PC-9 (cell line): ENCODE measurements around the gene AADACL2. TPM values are rescaled to one million over a fixed set of nuclear protein-coding genes. Genes with fewer than 3 reads are reported as not detected.
A peak's percentile ranks its signal among the peaks of the same experiment; 100 is the strongest.

Source experiments
- BruUV-seq: library from RNA; stranded (reverse); fragments of 400-500 nt; replicated peaks from 2 replicates; lab custom pipeline; 2021; lab: Mats Ljungman, UMichigan
- CTCF ChIA-PET: fragments of 300-600 bp; sonication (Branson Sonifier 250); formaldehyde crosslinking; loops from one replicate; lab custom pipeline; 2022; ENCODE audit warnings: antibody characterized with exemption; lab: Charles Lee
- POLR2A ChIA-PET: fragments of 300-600 bp; sonication (Branson Sonifier 250); formaldehyde crosslinking; loops from one replicate; lab custom pipeline; 2022; ENCODE audit warnings: antibody characterized with exemption; ENCODE audit not compliant: unreplicated experiment; lab: Charles Lee
- DNase-seq, 2 experiments: peaks; one replicate each; pipeline versions ENCODE4 v3.0.0 to v3.0.0-alpha.2; 2015 to 2022; ENCODE audit warnings: mixed read lengths in 1 of 2
- H2AFZ ChIP-seq: fragments of 200-600 bp; sonication (generic); 2 replicates; pipeline ENCODE4 v1.8.1; 2017; ENCODE audit warnings: antibody characterized with exemption
- H3F3A ChIP-seq: fragments of 200-600 bp; sonication (generic); 2 replicates; pipeline ENCODE4 v1.8.1; 2017; ENCODE audit warnings: antibody characterized with exemption, mild to moderate bottlenecking, low read depth; ENCODE audit not compliant: insufficient read depth
- H3K27ac ChIP-seq: fragments of 200-600 bp; sonication (generic); 2 replicates; pipeline ENCODE4 v1.6.1; 2016; ENCODE audit warnings: mixed run types
- H3K27me3 ChIP-seq: fragments of 200-600 bp; sonication (generic); 2 replicates; pipeline ENCODE4 v1.6.1; 2016; ENCODE audit warnings: low read depth, mixed run types; ENCODE audit not compliant: insufficient read depth
- H3K36me3 ChIP-seq: fragments of 200-600 bp; sonication (generic); 2 replicates; pipeline ENCODE4 v1.6.1; 2016; ENCODE audit warnings: low read depth, mixed run types
- H3K4me1 ChIP-seq: fragments of 200-600 bp; sonication (generic); replicated peaks from 2 replicates; pipeline ENCODE4 v1.6.1; 2016; ENCODE audit warnings: mixed run types; ENCODE audit not compliant: insufficient read depth
- H3K4me2 ChIP-seq: fragments of 200-600 bp; sonication (generic); 2 replicates; pipeline ENCODE4 v1.6.1; 2017; ENCODE audit warnings: mixed run types
- H3K4me3 ChIP-seq: fragments of 200-600 bp; sonication (generic); 2 replicates; pipeline ENCODE4 v1.6.1; 2016; ENCODE audit warnings: mixed run types
- H3K79me2 ChIP-seq: fragments of 200-600 bp; sonication (generic); 2 replicates; pipeline ENCODE4 v1.6.1; 2017; ENCODE audit warnings: low read depth, mixed run types
- H3K9me2 ChIP-seq: fragments of 200-600 bp; sonication (generic); 2 replicates; pipeline ENCODE4 v1.8.1; 2017; ENCODE audit warnings: mild to moderate bottlenecking; ENCODE audit not compliant: insufficient read depth
- H3K9me3 ChIP-seq: fragments of 200-600 bp; sonication (generic); 2 replicates; pipeline ENCODE4 v1.8.1; 2016; ENCODE audit warnings: low read depth; ENCODE audit not compliant: insufficient read depth
- H4K20me1 ChIP-seq: fragments of 200-600 bp; sonication (generic); 2 replicates; pipeline ENCODE4 v1.8.1; 2017; ENCODE audit not compliant: insufficient read depth
- EZH2 ChIP-seq: fragments of 200-600 bp; sonication (generic); IDR thresholded peaks from 2 replicates; pipeline ENCODE4 v1.8.0; 2017; ENCODE audit warnings: antibody characterized with exemption, low read depth
- intact Hi-C: fragments of 100-400 bp; cut with micrococcal nuclease; formaldehyde crosslinking; loops from one replicate; pipeline ENCODE4 v1.10.0; 2022; ENCODE audit not compliant: unreplicated experiment
- total RNA-seq: library from RNA; stranded (reverse); gene quantifications from 2 replicates; pipeline ENCODE4 v1.2.3, GENCODE V29; 2021
- TF ChIP-seq, protein P1 (sequence below): fragments of 200-600 bp; sonication (generic); conservative IDR thresholded peaks from 2 replicates; pipeline ENCODE4 v1.6.1; 2017; ENCODE audit warnings: mixed run types, antibody characterized with exemption, mild to moderate bottlenecking, moderate library complexity

The AADACL2 gene
- total RNA-seq, 1 experiment from 2014 or later, result not detected

DNA sequence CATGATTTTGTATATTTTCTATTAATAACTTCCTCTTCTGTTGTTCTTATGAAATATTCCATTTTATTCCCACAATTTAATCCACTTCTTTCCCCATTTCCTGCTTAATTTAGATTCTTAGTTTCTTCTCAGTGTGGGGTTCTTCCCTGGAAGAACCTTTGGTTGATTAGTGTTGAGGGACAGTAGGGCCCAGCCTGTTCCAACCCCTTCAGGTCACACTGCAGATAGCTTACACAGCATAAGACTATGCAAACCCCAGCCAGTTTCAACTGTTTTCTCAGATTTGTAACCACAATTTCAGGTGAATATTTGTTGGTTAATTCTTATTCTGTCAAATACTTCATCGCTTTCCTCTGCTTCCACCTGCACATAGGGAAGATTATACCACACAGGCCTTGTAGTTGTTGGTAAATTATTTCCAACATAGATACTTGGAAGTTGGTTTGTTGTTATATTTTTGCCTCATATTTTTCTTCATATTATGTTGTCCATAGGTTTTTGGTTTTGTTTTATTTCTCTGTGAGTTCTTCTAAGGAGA, 34.7 kb downstream of the AADACL2 start:
- Histone ChIP-seq H4K20me1 (no peaks in the 10 kb centered on the region), H3K79me2 (no peaks in the 10 kb centered on the region), H3K27me3 (no peaks in the 10 kb centered on the region), H3K27ac (no peak overlapping the region), H3K4me3 (no peak overlapping the region), H2AFZ (no peak overlapping the region), H3K4me2 (no peak overlapping the region), H3K36me3 (no peaks in the 10 kb centered on the region), H3K4me1 (peaks cover 16% of the 10 kb centered on the region), H3K9me2 (no peaks in the 10 kb centered on the region), H3K9me3 (peaks cover 4% of the 10 kb centered on the region), H3F3A (0 out of 2 replicates have a peak, but pooled peaks cover 8% of the 10 kb centered on the region)
- POLR2A ChIA-PET, result no interaction called here
- intact Hi-C loops, result loop anchor here (10.0 kb wide), 1 partner anchor 506 kb away; no protein-coding TSS in a partner anchor
- DNase-seq, result no peak
- TF ChIP-seq, protein P1, sequence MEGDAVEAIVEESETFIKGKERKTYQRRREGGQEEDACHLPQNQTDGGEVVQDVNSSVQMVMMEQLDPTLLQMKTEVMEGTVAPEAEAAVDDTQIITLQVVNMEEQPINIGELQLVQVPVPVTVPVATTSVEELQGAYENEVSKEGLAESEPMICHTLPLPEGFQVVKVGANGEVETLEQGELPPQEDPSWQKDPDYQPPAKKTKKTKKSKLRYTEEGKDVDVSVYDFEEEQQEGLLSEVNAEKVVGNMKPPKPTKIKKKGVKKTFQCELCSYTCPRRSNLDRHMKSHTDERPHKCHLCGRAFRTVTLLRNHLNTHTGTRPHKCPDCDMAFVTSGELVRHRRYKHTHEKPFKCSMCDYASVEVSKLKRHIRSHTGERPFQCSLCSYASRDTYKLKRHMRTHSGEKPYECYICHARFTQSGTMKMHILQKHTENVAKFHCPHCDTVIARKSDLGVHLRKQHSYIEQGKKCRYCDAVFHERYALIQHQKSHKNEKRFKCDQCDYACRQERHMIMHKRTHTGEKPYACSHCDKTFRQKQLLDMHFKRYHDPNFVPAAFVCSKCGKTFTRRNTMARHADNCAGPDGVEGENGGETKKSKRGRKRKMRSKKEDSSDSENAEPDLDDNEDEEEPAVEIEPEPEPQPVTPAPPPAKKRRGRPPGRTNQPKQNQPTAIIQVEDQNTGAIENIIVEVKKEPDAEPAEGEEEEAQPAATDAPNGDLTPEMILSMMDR, result no peak
- BruUV-seq, result no TSS peak
- CTCF ChIA-PET, result interaction anchor here (0.6 kb wide), 1 partner anchor 308 kb away, joined by 7 read pairs; the partner anchor contains the start of gene IGSF10

DNA sequence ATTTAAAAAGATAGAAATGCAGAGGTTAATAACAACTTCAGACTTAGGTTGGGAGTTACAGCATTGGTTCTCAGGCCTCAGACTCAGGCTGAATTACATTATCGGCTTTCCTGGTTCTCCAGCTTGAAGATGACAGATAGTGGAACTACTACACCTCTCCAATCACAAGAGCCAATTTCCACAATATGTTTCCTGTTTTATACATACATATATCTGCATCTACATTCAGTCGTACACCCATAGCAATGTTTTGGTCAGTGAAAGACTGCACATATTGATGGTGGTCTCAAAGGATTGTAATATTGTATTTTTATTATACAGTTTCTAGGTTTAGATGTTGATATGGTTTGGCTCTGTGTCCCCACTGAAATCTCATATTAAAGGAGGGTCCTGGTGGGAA, 35.4 kb downstream of the AADACL2 start:
- 0 out of 2 replicates have a peak, but pooled peaks cover 8% of the 10 kb centered on the region for H3F3A ChIP-seq
- no peak overlapping the region for H2AFZ ChIP-seq
- peaks cover 4% of the 10 kb centered on the region for H3K9me3 ChIP-seq
- no peaks in the 10 kb centered on the region for H3K9me2 ChIP-seq
- H3K36me3 ChIP-seq, result no peaks in the 10 kb centered on the region
- H3K4me2 ChIP-seq, result no peak overlapping the region
- no peak overlapping the region for H3K4me3 ChIP-seq
- intact Hi-C loops, result loop anchor here (10.0 kb wide), 1 partner anchor 506 kb away; no protein-coding TSS in a partner anchor
- H3K4me1 ChIP-seq, result peaks cover 16% of the 10 kb centered on the region
- no peak for DNase-seq
- no TSS peak for BruUV-seq
- no peaks in the 10 kb centered on the region for H4K20me1 ChIP-seq
- no peaks in the 10 kb centered on the region for H3K79me2 ChIP-seq
- POLR2A ChIA-PET, result no interaction called here
- no peaks in the 10 kb centered on the region for H3K27me3 ChIP-seq
- H3K27ac ChIP-seq, result no peak overlapping the region
- TF ChIP-seq EZH2, result no peak
- TF ChIP-seq, protein P1, result no peak
- CTCF ChIA-PET, result interaction anchor here (0.7 kb wide), 1 partner anchor 572 kb away, joined by 3 read pairs; no protein-coding TSS in a partner anchor

GRCh38 chr3:151770956-151771355, 37.2 kb downstream of the AADACL2 start:
- H3K79me2 ChIP-seq, result no peaks in the 10 kb centered on the region
- no peak overlapping the region for H3K4me3 ChIP-seq
- H3K4me2 ChIP-seq, result no peak overlapping the region
- 0 out of 2 replicates have a peak, but pooled peaks cover 7% of the 10 kb centered on the region for H3F3A ChIP-seq
- DNase-seq, result peak in 1 of 2 experiments; percentile 45
- H4K20me1 ChIP-seq, result no peaks in the 10 kb centered on the region
- TF ChIP-seq, protein P1, result no peak
- TF ChIP-seq EZH2, result no peak
- CTCF ChIA-PET, result no interaction called here
- H2AFZ ChIP-seq, result no peak overlapping the region
- H3K9me2 ChIP-seq, result no peaks in the 10 kb centered on the region
- H3K9me3 ChIP-seq, result peaks cover under 1% of the 10 kb centered on the region; the same call in 1 of the 2 replicates
- no peaks in the 10 kb centered on the region for H3K36me3 ChIP-seq
- no peaks in the 10 kb centered on the region for H3K27me3 ChIP-seq
- POLR2A ChIA-PET, result interaction anchor here (0.6 kb wide), 1 partner anchor 281 kb away, joined by 4 read pairs; no protein-coding TSS in a partner anchor
- H3K4me1 ChIP-seq, result peaks cover 13% of the 10 kb centered on the region
- H3K27ac ChIP-seq, result no peak overlapping the region
- intact Hi-C loops, result loop anchor here (1.0 to 2.0 kb wide), 3 partner anchors 66 to 466 kb away; no protein-coding TSS in a partner anchor
- BruUV-seq, result no TSS peak
